Activated naive CD4-positive, alpha-beta T cell treated with anti-CD3 and anti-CD28 coated beads, Interleukin-2, amount 10 ng/mL, durations not matched to agents 7 days and 5 days (primary cell): ENCODE data around the gene PPIE.
A peak's percentile ranks its signal among the peaks of the same experiment; 100 is the strongest.
"Not testable (repeated sequence)": the region's sequence is repeated elsewhere in the genome, so short reads cannot be mapped to it uniquely, and the experiment has no call there.

Source experiments
- CTCF ChIA-PET: fragments of 350-600 bp; sonication (Branson Sonifier 250); formaldehyde crosslinking; loops from one replicate; lab custom pipeline; 2021; ENCODE audit warnings: antibody characterized with exemption; lab: Charles Lee
- DNase-seq: peaks from one replicate; pipeline ENCODE4 v3.0.0-alpha.2; 2020
- H3K27ac Mint-ChIP-seq: one replicate; pipeline ENCODE4 v1.8.0; 2021; ENCODE audit warnings: mild to moderate bottlenecking, moderate library complexity, mixed read lengths
- H3K27me3 Mint-ChIP-seq: one replicate; pipeline ENCODE4 v1.8.0; 2021; ENCODE audit warnings: mild to moderate bottlenecking, mixed read lengths
- H3K36me3 Mint-ChIP-seq: one replicate; pipeline ENCODE4 v1.8.0; 2021; ENCODE audit warnings: mixed read lengths
- H3K4me1 Mint-ChIP-seq: one replicate; pipeline ENCODE4 v1.8.0; 2021; ENCODE audit warnings: mixed read lengths
- H3K4me3 Mint-ChIP-seq: one replicate; pipeline ENCODE4 v1.8.0; 2021; ENCODE audit warnings: mild to moderate bottlenecking, moderate library complexity, mixed read lengths
- H3K9me3 Mint-ChIP-seq: one replicate; pipeline ENCODE4 v1.8.0; 2021; ENCODE audit warnings: mixed read lengths

Gene PPIE

DNA sequence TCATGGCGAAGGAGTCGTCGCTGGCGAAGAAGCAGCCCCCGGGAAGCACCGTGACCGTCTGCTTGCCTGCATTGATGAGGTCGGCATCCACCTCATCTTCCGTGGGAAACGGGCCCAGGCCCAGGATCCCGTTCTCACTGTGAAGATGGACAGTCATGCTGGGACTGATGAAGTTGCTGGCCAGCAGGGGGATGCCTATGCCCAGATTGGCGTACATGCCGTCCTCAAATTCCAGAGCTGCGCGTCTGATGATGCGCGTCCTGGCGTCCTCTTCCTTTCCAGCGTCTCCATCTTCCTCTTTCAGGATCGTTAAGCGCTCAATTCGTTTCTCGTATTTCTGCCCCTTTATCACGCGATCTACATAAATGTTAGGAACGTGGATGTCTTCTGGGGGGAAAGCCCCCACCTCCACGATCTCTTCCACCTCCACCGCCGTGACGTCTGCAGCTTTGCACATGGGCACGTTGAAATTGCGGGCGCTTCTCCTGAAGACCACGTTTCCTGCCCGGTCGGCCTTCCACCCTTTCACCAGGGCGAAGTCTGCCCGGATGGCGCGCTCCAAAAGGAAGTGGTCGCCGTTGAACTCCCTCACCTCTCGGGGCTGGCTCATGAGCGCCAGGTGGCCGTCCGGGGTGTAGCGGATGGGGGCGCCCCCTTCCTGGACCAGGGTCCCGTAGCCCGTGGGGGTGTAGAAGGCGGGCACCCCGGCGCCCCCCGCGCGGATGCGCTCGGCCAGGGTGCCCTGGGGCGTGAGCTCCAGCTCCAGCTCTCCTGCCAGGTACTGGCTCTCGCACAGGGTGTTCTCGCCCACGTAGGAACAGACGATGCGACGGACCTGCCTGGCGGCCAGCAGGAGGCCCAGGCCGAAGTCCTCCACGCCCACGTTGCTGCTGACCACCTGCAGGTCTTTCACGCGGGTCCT is 31.7 kb downstream of the PPIE start:
- H3K4me1 Mint-ChIP-seq, CTCF ChIA-PET, H3K36me3 Mint-ChIP-seq, H3K27ac Mint-ChIP-seq, H3K9me3 Mint-ChIP-seq, DNase-seq: not testable (repeated sequence)
- Mint-ChIP-seq H3K27me3 (peaks cover 17% of the 10 kb centered on the region), H3K4me3 (peak overlapping the region; percentile 47)

DNA sequence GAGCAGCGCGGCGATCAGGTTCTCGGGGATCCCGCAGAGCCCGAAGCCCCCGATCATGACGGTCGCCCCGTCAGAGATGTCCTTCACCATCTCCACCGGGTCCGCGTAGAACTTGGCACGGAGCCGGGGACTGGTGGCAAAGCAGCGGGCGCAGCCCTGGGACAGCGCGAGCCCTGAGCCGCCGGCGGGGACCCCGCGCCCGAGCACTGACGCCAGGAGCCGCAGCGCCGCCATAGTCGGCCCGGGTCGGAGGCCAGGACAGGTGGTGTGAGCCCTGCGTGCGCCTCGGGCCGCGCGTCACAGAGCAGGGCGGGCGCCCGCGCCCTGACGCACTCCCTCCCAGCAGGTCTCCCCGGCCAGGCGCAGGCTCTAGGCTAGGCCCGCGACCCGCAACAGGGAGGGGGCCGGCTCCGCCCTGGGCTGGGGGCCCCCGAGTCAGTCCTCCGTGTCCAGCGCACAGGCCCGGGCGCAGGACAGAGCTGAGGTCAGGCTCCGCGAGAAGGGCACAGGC is 32.4 kb downstream of the PPIE start, which contains the start of gene OXCT2:
Gene OXCT2 (minus strand): TSS at position 327 of the 511 bp plus-strand sequence. CDS start 93 bp downstream, at position 234.
- H3K27me3 Mint-ChIP-seq, result peaks cover 17% of the 10 kb centered on the region

DNA sequence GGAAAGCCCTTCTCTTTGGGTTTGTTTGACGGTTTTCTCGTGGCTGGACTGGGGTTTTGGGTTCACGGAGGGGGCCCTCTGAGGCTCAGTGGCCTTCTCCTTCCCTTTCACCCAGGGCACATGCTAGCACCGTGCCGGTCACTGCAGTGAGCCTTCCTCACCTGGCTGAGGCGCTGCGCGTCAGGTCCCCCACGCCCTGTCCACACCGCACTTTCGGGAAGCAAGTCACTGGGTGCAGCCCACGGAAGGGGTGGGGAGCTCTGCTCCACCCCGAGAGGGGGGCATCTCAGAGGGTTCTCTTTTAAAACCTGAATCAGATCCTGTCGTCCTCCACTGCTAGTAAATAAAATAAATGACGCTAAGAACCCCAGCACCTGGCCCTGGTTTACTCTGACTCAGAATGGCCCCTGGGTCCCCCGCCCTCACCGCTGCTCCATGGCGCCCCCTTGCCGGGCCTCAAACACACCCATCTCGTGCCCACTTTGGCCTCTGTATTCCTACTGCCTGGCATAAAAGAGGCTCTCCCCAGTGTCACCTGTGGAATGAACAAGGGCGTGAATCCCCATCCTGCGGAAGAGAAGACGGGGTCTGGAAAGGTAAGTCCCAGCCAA is 34.8 kb downstream of the PPIE start:
- H3K36me3 Mint-ChIP-seq, H3K9me3 Mint-ChIP-seq, H3K4me3 Mint-ChIP-seq, H3K4me1 Mint-ChIP-seq, H3K27ac Mint-ChIP-seq, CTCF ChIA-PET, DNase-seq: not testable (repeated sequence)
- peaks cover 17% of the 10 kb centered on the region for H3K27me3 Mint-ChIP-seq

More for the DNA sequence above, 32.4 kb downstream of the PPIE start, which contains the start of gene OXCT2:
- peak within 1 kb of the TSS; percentile 47 for H3K4me3 Mint-ChIP-seq
- H3K36me3 Mint-ChIP-seq, H3K27ac Mint-ChIP-seq, H3K9me3 Mint-ChIP-seq, H3K4me1 Mint-ChIP-seq, DNase-seq, CTCF ChIA-PET: not testable (repeated sequence)

DNA sequence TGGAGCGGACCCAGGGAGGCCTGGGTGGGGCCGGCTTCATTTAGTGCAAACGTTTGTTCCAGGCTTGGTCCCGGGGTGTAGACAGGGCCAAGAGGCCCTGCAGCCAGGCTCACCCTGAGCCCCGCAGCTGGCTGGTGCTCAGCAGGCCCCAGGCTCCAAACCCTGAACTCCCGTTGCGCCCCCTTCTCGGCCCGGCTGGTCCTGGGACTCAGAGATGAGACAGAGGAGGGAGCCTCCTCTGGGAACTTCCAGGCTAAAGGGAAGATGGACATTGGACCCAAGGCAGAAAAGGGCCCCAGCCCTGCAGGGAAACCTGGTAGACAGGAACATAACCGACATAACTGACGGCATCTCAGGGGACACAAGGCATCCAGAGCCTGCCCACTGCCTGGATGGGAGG is 36.5 kb downstream of the PPIE start:
- H3K9me3 Mint-ChIP-seq, H3K4me3 Mint-ChIP-seq, H3K36me3 Mint-ChIP-seq, H3K4me1 Mint-ChIP-seq, CTCF ChIA-PET, H3K27ac Mint-ChIP-seq, DNase-seq: not testable (repeated sequence)
- peaks cover 19% of the 10 kb centered on the region for H3K27me3 Mint-ChIP-seq

DNA sequence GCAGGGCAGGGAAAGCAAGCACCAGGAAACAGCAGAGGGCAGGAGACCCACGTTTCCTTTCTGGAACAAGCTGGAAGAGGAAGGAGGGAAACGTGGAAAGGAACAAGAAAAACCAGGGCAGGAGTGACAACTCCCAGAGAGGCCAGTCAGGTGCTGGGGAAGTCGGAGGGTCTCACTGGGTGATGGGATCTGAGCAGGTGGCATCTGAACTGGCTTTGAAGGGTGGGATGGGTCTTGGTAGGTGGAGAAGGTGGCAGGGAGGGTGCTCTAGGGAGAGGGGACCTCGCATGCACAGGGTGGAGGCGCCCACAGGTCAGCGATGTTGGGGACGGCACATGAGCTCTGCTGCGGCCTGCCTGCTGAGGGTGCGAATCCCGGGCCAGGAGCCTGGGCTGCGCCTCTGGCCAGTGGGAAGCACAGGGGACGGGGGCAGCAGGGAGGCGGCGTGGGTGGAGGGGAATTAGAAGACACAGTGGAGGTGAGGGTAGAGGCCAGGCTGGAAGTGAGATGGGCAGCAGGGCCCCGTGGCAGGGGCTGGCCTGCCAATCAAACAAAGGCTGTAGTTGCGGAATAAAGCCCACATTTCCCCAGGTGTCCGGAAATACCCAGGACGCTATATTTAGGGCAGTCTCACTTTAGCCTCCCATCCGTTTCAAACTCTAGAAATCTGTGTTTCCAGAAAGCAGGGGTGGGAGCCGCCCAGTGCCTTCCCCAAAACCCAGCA is 37.2 kb downstream of the PPIE start:
- H3K27ac Mint-ChIP-seq, CTCF ChIA-PET, H3K4me1 Mint-ChIP-seq, H3K36me3 Mint-ChIP-seq, H3K4me3 Mint-ChIP-seq, DNase-seq, H3K9me3 Mint-ChIP-seq: not testable (repeated sequence)
- peaks cover 19% of the 10 kb centered on the region for H3K27me3 Mint-ChIP-seq

DNA sequence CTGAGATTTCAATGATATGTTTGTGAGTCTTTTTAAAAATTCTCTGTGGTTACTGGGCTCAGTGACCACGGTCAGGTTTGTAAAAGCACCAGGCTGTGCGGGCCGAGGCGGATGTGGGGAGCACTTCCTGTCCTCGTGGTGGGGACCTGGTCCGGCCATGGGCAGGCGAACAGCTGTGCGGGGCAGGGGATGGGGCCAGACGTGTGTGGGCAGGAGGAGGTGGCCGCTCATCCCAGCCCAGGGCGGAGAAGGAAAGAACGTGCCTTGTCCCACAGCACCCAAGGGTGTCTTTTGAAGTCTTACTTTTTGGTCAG is 37.7 kb downstream of the PPIE start:
- DNase-seq, result no peak
- no peak overlapping the region for H3K27ac Mint-ChIP-seq
- CTCF ChIA-PET, result no interaction called here
- H3K4me3 Mint-ChIP-seq, result no peak overlapping the region
- H3K9me3 Mint-ChIP-seq, result no peaks in the 10 kb centered on the region
- no peaks in the 10 kb centered on the region for H3K4me1 Mint-ChIP-seq
- peaks cover 17% of the 10 kb centered on the region for H3K27me3 Mint-ChIP-seq
- no peaks in the 10 kb centered on the region for H3K36me3 Mint-ChIP-seq

DNA sequence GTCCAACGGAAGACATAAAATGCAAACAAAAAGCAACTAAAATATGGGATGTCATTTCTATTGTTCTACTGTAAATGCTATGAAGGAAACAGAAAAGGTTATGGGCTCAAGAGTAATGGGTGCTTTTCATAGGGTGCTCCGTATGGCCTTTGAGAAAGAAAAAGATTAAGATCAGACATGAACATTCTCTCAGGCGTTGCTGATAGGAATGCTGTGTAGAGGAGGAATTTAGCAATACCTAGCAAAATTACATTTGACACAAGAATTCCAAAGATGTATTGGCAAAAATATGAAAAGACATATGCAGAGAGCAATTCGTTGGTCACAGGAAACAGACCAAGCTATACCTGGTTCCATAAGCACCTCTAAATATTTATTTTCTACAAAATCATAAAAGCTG is 38.2 kb downstream of the PPIE start:
- Mint-ChIP-seq H3K4me3 (no peak overlapping the region), H3K27me3 (peaks cover 15% of the 10 kb centered on the region), H3K36me3 (no peaks in the 10 kb centered on the region), H3K4me1 (no peaks in the 10 kb centered on the region), H3K27ac (no peak overlapping the region), H3K9me3 (no peaks in the 10 kb centered on the region)
- DNase-seq, result no peak
- CTCF ChIA-PET, result interaction anchor here (1.1 kb wide), 1 partner anchor 256 kb away, joined by 3 read pairs; no protein-coding TSS in a partner anchor

DNA sequence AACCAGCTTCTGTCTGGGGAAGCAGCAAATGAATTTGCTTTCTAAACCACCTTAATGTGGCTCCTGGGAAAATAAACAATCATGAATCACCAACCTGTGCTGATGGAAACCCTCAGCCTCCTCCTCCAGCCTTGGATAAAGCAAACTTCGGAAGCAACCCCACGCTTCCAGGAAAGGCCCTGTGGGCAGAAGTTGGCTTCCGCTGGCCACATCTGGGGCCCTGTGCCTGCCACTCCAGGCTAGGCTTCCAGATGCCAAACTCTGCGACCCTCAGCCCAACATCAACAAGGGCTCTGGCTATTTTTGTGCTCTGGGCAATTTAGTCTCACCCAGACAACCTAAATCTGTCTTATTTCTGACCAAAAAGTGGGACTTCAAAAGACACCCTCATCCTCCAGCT is 38.6 kb downstream of the PPIE start:
- no peaks in the 10 kb centered on the region for H3K4me1 Mint-ChIP-seq
- no peak overlapping the region for H3K4me3 Mint-ChIP-seq
- H3K9me3 Mint-ChIP-seq, result no peaks in the 10 kb centered on the region
- no peak overlapping the region for H3K27ac Mint-ChIP-seq
- CTCF ChIA-PET, result interaction anchor here (1.1 kb wide), 1 partner anchor 255 kb away, joined by 3 read pairs; no protein-coding TSS in a partner anchor
- no peaks in the 10 kb centered on the region for H3K36me3 Mint-ChIP-seq
- peaks cover 15% of the 10 kb centered on the region for H3K27me3 Mint-ChIP-seq
- no peak for DNase-seq

DNA sequence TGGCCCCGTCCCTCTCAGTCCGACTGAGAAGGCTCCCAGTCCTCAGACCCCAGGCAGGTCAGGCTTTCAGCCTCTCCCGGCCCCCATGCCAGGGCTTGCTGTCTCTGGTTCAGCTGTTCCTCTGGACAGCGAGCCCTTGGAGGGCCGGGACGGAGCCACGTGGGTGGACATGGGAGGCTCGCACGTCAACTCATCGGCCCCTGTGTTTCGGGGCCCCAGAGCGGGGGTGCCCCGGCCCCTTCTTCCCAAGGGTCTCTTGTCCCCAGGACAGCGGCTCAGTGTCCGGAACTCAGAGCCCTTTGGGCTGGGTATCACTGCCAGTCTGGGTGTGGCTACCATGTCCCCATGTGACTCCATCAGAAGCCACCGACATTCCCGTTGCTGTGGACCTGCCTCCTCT is 39.2 kb downstream of the PPIE start:
- H3K27me3 Mint-ChIP-seq, result peaks cover 15% of the 10 kb centered on the region
- H3K36me3 Mint-ChIP-seq, H3K4me1 Mint-ChIP-seq, H3K9me3 Mint-ChIP-seq, DNase-seq, CTCF ChIA-PET, H3K27ac Mint-ChIP-seq, H3K4me3 Mint-ChIP-seq: not testable (repeated sequence)

DNA sequence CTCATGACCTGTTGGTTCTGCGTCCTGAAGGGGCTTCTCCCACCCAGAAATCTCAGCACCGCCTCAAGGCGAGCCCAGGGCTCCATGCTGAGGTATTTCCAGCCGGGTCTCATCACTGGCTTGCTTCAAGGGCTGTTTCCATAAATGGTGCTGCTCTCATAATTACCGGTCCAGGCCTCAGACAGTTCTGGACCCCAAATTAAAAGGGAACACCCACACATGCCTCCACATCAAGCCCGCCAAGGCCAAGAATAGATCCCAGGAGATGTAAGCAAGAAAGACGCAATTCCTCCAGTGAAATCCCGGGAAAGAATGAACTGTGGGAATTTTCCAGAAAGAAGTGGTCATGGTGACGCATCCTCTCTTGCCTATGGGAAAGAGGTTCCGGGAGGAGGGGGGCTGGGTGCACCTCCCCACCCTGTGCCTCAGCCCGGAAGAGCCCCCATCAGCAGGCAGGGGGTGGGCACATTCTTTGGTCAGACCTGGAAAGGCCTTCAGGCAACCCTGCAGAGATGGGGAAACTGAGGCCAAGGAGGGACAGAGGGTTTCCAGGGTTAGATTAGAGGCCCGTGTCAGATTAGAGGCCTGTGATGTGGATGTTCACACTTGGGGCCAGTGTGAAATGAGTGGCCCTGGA is 39.9 kb downstream of the PPIE start:
- H3K36me3 Mint-ChIP-seq, H3K9me3 Mint-ChIP-seq, H3K4me3 Mint-ChIP-seq, H3K27ac Mint-ChIP-seq, H3K4me1 Mint-ChIP-seq, DNase-seq, CTCF ChIA-PET: not testable (repeated sequence)
- H3K27me3 Mint-ChIP-seq, result peaks cover 22% of the 10 kb centered on the region

DNA sequence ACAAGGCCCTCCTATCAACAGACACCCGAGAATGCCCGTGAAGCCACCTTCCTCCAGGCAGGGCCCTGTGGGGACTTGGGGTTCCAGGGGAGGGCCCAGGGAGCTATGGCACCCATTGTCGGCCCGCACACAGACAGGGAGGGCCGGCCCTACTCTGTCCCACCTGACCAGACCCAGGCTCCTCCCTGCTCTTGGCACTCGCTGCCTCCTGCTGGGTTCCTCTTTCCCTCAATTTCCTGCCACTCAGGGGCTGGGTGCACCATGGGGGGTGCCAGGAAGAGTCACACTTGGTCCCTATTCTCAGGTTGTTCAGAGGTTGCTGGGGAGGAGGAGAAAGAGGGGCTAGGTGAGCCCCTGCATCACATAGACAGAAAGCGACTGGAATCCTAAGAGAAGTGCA is 40.5 kb downstream of the PPIE start:
- H3K27ac Mint-ChIP-seq, result no peak overlapping the region
- no peaks in the 10 kb centered on the region for H3K9me3 Mint-ChIP-seq
- CTCF ChIA-PET, result no interaction called here
- H3K36me3 Mint-ChIP-seq, result no peaks in the 10 kb centered on the region
- DNase-seq, result no peak
- H3K4me3 Mint-ChIP-seq, result no peak overlapping the region
- H3K27me3 Mint-ChIP-seq, result peaks cover 27% of the 10 kb centered on the region
- H3K4me1 Mint-ChIP-seq, result no peaks in the 10 kb centered on the region

DNA sequence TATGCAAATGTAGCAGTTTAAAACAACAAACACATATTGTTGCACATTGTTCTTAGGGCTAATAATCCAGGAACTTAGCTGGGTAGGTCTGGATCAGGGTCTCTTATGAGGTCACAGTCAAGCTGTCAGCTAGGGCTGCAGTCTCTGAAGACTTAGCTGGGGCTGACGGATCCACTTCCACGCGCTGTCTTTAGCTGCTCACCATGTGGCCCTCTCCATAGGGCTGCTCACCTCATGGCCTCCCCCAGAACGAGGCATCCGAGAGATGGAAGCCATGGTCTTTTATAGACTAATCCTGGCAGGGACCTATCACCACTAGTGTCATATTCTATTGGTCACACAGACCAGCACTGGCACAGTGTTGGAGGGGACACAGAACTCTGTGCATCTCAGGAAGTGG is 41.1 kb downstream of the PPIE start:
- no peaks in the 10 kb centered on the region for H3K9me3 Mint-ChIP-seq
- H3K4me1 Mint-ChIP-seq, result no peaks in the 10 kb centered on the region
- peaks cover 27% of the 10 kb centered on the region for H3K27me3 Mint-ChIP-seq
- CTCF ChIA-PET, result no interaction called here
- no peak for DNase-seq
- no peaks in the 10 kb centered on the region for H3K36me3 Mint-ChIP-seq
- H3K27ac Mint-ChIP-seq, result no peak overlapping the region
- H3K4me3 Mint-ChIP-seq, result no peak overlapping the region

DNA sequence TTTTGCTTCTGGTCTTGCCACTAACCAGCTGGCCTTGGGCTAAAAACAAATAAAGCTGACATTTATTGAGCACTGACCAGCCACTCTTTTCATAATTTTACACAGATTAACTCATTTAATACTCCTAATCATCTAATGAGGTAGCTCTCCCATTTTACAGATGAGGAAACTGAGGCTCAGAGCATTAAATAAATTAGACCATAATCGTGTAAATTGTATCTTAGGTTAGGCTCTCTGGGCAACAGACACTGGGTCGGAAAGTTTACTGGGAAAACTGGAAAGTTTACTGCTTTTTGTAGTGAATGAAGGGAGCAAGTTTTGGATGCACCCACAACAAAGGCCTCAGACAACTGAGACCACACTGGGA is 42.6 kb downstream of the PPIE start:
- no peak for DNase-seq
- CTCF ChIA-PET, result interaction anchor here (0.7 kb wide), 1 partner anchor 134 kb away, joined by 3 read pairs; no protein-coding TSS in a partner anchor
- Mint-ChIP-seq H3K4me1 (no peaks in the 10 kb centered on the region), H3K36me3 (no peaks in the 10 kb centered on the region), H3K27ac (no peak overlapping the region), H3K4me3 (no peak overlapping the region), H3K9me3 (no peaks in the 10 kb centered on the region), H3K27me3 (peaks cover 32% of the 10 kb centered on the region)

DNA sequence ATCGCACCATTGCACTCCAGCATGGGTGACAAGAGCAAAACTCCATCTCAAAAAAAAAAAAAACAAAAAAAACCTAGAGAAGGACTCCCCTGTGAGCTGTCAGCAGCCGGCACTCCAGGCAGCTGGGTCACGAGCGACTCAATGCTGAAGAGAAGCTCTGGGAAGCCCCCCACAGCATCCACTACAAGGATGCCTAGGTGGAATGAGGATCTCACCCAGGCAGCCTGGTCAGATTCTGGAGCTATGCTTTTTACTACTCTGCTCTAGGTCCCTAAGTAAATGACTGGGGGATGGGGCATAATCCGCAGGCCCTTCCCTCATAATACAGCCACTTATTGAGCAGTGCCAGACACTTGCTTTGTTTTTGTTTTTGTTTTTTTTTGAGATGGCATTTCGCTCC is 43.4 kb downstream of the PPIE start:
- Mint-ChIP-seq H3K36me3 (no peaks in the 10 kb centered on the region), H3K27me3 (peaks cover 40% of the 10 kb centered on the region), H3K27ac (no peak overlapping the region), H3K4me3 (no peak overlapping the region), H3K9me3 (no peaks in the 10 kb centered on the region), H3K4me1 (no peaks in the 10 kb centered on the region)
- DNase-seq, result no peak
- CTCF ChIA-PET, result interaction anchor here (0.7 to 1.3 kb wide), 2 partner anchors 18 to 134 kb away, joined by 3 read pairs; no protein-coding TSS in a partner anchor
